Neural cell (in vitro differentiated cells): ENCODE results near the gene DEPDC5. TPM values are rescaled to one million over a fixed set of nuclear protein-coding genes. Genes with fewer than 3 reads are reported as not detected.

Experiments
- H2AFZ ChIP-seq: fragments of 200-600, 300-800 bp; sonication (generic), shearing (Covaris generic); 2 replicates; pipeline ENCODE4 v1.6.0; 2014; ENCODE audit warnings: low read depth, mild to moderate bottlenecking, antibody characterized with exemption, low read length, moderate library complexity
- H3F3A ChIP-seq: fragments of 200-600 bp; shearing (Covaris generic); 2 replicates; pipeline ENCODE4 v1.6.1; 2016; ENCODE audit warnings: mild to moderate bottlenecking, moderate library complexity, mixed read lengths, antibody characterized with exemption, low read length; ENCODE audit not compliant: insufficient read depth, poor library complexity, severe bottlenecking
- H3K27ac ChIP-seq: fragments of 200-600, 300-800 bp; sonication (generic), shearing (Covaris generic); 2 replicates; pipeline ENCODE4 v1.5.1; 2014; ENCODE audit warnings: mild to moderate bottlenecking, low read length, moderate library complexity
- H3K27me3 ChIP-seq: fragments of 300-800, 200-600 bp; sonication (generic), shearing (Covaris generic); 2 replicates; pipeline ENCODE4 v1.6.0; 2014; ENCODE audit warnings: mild to moderate bottlenecking, low read depth, low read length, moderate library complexity; ENCODE audit not compliant: insufficient read depth
- H3K36me3 ChIP-seq: fragments of 300-800, 200-600 bp; sonication (generic), shearing (Covaris generic); 2 replicates; pipeline ENCODE4 v1.5.1; 2014; ENCODE audit warnings: mild to moderate bottlenecking, antibody characterized with exemption, low read length, moderate library complexity; ENCODE audit not compliant: insufficient read depth
- H3K4me2 ChIP-seq: fragments of 300-800, 200-600 bp; sonication (generic), shearing (Covaris generic); 2 replicates; pipeline ENCODE4 v1.6.0; 2014; ENCODE audit warnings: mild to moderate bottlenecking, low read length
- H3K4me3 ChIP-seq: fragments of 300-800, 200-600 bp; sonication (generic), shearing (Covaris generic); 2 replicates; pipeline ENCODE4 v1.5.1; 2014; ENCODE audit warnings: mild to moderate bottlenecking, low read length, moderate library complexity
- H3K79me2 ChIP-seq: fragments of 200-600 bp; shearing (Covaris generic); replicated peaks from 2 replicates; pipeline ENCODE4 v1.6.0; 2014; ENCODE audit warnings: mild to moderate bottlenecking, low read length, moderate library complexity; ENCODE audit not compliant: insufficient read depth
- H3K9ac ChIP-seq: fragments of 300-800, 200-600 bp; sonication (generic), shearing (Covaris generic); 2 replicates; pipeline ENCODE4 v1.6.1; 2016; ENCODE audit warnings: mild to moderate bottlenecking, low read length, mixed read lengths
- H3K9me2 ChIP-seq: fragments of 200-600 bp; shearing (Covaris generic); 2 replicates; pipeline ENCODE4 v1.6.1; 2016; ENCODE audit warnings: mild to moderate bottlenecking, low read length, mixed read lengths; ENCODE audit not compliant: insufficient read depth
- H3K9me3 ChIP-seq: fragments of 200-600, 300-800 bp; sonication (generic), shearing (Covaris generic); 2 replicates; pipeline ENCODE4 v1.6.1; 2016; ENCODE audit warnings: mild to moderate bottlenecking, mixed run types, low read length, moderate library complexity, mixed read lengths
- H4K20me1 ChIP-seq: fragments of 200-600 bp; shearing (Covaris generic); 2 replicates; pipeline ENCODE4 v1.6.1; 2016; ENCODE audit warnings: mild to moderate bottlenecking, mixed run types; ENCODE audit not compliant: insufficient read depth
- EP300 ChIP-seq: fragments of 450-650 bp; conservative IDR thresholded peaks from 2 replicates; pipeline ENCODE4 v1.6.1; 2014; ENCODE audit warnings: antibody characterized with exemption, mild to moderate bottlenecking, moderate library complexity; ENCODE audit not compliant: poor library complexity, severe bottlenecking
- EZH2 ChIP-seq: fragments of 200-600, 300-800 bp; shearing (Covaris generic), sonication (generic); IDR thresholded peaks from 2 replicates; pipeline ENCODE4 v1.6.1; 2014; ENCODE audit warnings: antibody characterized with exemption, low read length, borderline replicate concordance, mild to moderate bottlenecking; ENCODE audit not compliant: insufficient read depth, poor library complexity, severe bottlenecking
- MXI1 ChIP-seq: fragments of 450-650 bp; conservative IDR thresholded peaks from 2 replicates; pipeline ENCODE4 v1.6.1; 2014; ENCODE audit warnings: antibody characterized with exemption, mild to moderate bottlenecking; ENCODE audit not compliant: poor library complexity, severe bottlenecking
- POLR2AphosphoS5 ChIP-seq: IDR thresholded peaks from 2 replicates; pipeline ENCODE4 v1.6.1; 2012
- RAD21 ChIP-seq: fragments of 450-650 bp; conservative IDR thresholded peaks from 2 replicates; pipeline ENCODE4 v1.6.1; 2014; ENCODE audit warnings: antibody characterized with exemption, mild to moderate bottlenecking, moderate library complexity
- SMC3 ChIP-seq: fragments of 450-650 bp; conservative IDR thresholded peaks from 2 replicates; pipeline ENCODE4 v1.6.1; 2014; ENCODE audit warnings: antibody characterized with exemption, mild to moderate bottlenecking, moderate library complexity; ENCODE audit not compliant: poor library complexity
- TAF1 ChIP-seq: IDR thresholded peaks from 2 replicates; pipeline ENCODE4 v1.6.1; 2012; ENCODE audit warnings: low read depth
- polyA plus RNA-seq: library from polyadenylated mRNA; depleted of rRNA; stranded (reverse); fragments of >200 nt; gene quantifications from 2 replicates; pipeline ENCODE4 v1.2.3, GENCODE V29; 2014
- TF ChIP-seq, protein P1 (sequence below): IDR thresholded peaks from 2 replicates; pipeline ENCODE4 v1.6.1; 2012; ENCODE audit warnings: borderline replicate concordance
- TF ChIP-seq, protein P2 (sequence below): fragments of 450-650 bp; IDR thresholded peaks from 2 replicates; pipeline ENCODE4 v1.5.1; 2014; ENCODE audit warnings: antibody characterized with exemption, mild to moderate bottlenecking, moderate library complexity; ENCODE audit not compliant: poor library complexity, severe bottlenecking

Gene DEPDC5
- polyA plus RNA-seq, 1 donor from 2014 or later = 11.3 TPM

- H3K27ac ChIP-seq = peak overlapping the region; percentile 87
- H3K36me3 ChIP-seq = no peaks in the 10 kb centered on the region
- no peaks in the 10 kb centered on the region for H3K9me3 ChIP-seq
- no peaks in the 10 kb centered on the region for H3K9me2 ChIP-seq
- peaks cover 4% of the 10 kb centered on the region for H3F3A ChIP-seq
- H3K27me3 ChIP-seq = no peaks in the 10 kb centered on the region
- H4K20me1 ChIP-seq = no peaks in the 10 kb centered on the region
- no peaks in the 10 kb centered on the region for H3K79me2 ChIP-seq
- H3K9ac ChIP-seq = peak overlapping the region; percentile 60
- no peak overlapping the region for H3K4me3 ChIP-seq
- no peak overlapping the region for H3K4me2 ChIP-seq
- H2AFZ ChIP-seq = no peak overlapping the region
- TF ChIP-seq RAD21 = no peak
- no peak for TF ChIP-seq EZH2
- TF ChIP-seq TAF1 = no peak
- no peak for TF ChIP-seq EP300
- TF ChIP-seq MXI1 = no peak
- TF ChIP-seq, protein P1, sequence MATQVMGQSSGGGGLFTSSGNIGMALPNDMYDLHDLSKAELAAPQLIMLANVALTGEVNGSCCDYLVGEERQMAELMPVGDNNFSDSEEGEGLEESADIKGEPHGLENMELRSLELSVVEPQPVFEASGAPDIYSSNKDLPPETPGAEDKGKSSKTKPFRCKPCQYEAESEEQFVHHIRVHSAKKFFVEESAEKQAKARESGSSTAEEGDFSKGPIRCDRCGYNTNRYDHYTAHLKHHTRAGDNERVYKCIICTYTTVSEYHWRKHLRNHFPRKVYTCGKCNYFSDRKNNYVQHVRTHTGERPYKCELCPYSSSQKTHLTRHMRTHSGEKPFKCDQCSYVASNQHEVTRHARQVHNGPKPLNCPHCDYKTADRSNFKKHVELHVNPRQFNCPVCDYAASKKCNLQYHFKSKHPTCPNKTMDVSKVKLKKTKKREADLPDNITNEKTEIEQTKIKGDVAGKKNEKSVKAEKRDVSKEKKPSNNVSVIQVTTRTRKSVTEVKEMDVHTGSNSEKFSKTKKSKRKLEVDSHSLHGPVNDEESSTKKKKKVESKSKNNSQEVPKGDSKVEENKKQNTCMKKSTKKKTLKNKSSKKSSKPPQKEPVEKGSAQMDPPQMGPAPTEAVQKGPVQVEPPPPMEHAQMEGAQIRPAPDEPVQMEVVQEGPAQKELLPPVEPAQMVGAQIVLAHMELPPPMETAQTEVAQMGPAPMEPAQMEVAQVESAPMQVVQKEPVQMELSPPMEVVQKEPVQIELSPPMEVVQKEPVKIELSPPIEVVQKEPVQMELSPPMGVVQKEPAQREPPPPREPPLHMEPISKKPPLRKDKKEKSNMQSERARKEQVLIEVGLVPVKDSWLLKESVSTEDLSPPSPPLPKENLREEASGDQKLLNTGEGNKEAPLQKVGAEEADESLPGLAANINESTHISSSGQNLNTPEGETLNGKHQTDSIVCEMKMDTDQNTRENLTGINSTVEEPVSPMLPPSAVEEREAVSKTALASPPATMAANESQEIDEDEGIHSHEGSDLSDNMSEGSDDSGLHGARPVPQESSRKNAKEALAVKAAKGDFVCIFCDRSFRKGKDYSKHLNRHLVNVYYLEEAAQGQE = no peak
- TF ChIP-seq POLR2AphosphoS5 = no peak
- TF ChIP-seq, protein P2, sequence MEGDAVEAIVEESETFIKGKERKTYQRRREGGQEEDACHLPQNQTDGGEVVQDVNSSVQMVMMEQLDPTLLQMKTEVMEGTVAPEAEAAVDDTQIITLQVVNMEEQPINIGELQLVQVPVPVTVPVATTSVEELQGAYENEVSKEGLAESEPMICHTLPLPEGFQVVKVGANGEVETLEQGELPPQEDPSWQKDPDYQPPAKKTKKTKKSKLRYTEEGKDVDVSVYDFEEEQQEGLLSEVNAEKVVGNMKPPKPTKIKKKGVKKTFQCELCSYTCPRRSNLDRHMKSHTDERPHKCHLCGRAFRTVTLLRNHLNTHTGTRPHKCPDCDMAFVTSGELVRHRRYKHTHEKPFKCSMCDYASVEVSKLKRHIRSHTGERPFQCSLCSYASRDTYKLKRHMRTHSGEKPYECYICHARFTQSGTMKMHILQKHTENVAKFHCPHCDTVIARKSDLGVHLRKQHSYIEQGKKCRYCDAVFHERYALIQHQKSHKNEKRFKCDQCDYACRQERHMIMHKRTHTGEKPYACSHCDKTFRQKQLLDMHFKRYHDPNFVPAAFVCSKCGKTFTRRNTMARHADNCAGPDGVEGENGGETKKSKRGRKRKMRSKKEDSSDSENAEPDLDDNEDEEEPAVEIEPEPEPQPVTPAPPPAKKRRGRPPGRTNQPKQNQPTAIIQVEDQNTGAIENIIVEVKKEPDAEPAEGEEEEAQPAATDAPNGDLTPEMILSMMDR = no peak
- TF ChIP-seq SMC3 = no peak
Observed at GRCh38 chr22:31899669-31900068, 145.8 kb downstream of the DEPDC5 start.

DNA sequence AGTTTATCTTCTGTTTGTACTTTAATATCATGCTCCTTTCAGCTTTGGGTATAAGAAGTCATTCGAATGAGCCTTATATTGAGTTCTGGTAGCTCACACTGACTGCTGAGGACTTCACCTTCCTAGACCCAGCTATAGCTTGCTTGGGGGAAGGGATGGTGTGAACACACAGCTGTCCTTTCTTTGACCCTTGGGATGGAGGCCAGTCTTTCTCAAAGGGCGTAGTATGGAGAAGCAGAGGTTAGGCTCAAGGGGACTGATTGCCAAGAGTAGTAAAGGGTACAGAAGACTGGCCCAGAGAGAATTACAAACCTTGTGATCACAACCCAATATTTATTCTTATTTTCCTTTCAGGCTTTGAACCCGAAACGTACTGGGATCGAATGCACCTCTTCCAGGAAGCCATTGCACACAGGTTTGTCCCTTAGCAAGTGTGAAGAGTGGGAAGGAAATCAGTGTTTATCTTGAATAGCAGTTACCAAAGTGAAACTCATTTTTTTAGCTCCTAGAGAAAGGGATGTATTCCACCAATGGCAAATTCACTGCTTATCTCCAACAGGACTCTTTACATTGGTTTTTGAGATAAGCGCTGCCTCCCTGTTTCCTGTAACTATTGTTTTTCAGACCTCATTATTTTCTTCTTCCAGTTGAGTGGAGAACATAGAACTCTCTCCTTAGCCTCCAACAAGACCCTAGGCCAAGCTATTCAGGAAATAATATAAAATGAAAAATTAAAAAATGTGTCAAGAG is 147.7 kb downstream of the DEPDC5 start:
- no peaks in the 10 kb centered on the region for H3K36me3 ChIP-seq
- H3K9ac ChIP-seq = no peak overlapping the region
- H3F3A ChIP-seq = peaks cover 4% of the 10 kb centered on the region
- no peaks in the 10 kb centered on the region for H3K27me3 ChIP-seq
- H3K4me2 ChIP-seq = no peak overlapping the region
- no peak overlapping the region for H3K27ac ChIP-seq
- H4K20me1 ChIP-seq = no peaks in the 10 kb centered on the region
- no peaks in the 10 kb centered on the region for H3K9me3 ChIP-seq
- H3K79me2 ChIP-seq = no peaks in the 10 kb centered on the region
- no peak overlapping the region for H3K4me3 ChIP-seq
- no peaks in the 10 kb centered on the region for H3K9me2 ChIP-seq
- no peak overlapping the region for H2AFZ ChIP-seq
- no peak for TF ChIP-seq POLR2AphosphoS5
- no peak for TF ChIP-seq EP300
- no peak for TF ChIP-seq TAF1
- TF ChIP-seq MXI1 = no peak
- TF ChIP-seq SMC3 = no peak
- TF ChIP-seq EZH2 = no peak
- TF ChIP-seq, protein P2 = no peak
- TF ChIP-seq, protein P1 = no peak
- no peak for TF ChIP-seq RAD21
